ENCODE measurements around the gene CENPS. TPM values are rescaled to one million over a fixed set of nuclear protein-coding genes. Genes with fewer than 3 reads are reported as not detected.

Gene CENPS
- total and polyA plus RNA-seq, 9 of the 15 experiments (the other 6 are each of a cell fraction or from before 2014, with no cell fraction given): 10.2 to 36.0 (median 26.0) TPM

DNA sequence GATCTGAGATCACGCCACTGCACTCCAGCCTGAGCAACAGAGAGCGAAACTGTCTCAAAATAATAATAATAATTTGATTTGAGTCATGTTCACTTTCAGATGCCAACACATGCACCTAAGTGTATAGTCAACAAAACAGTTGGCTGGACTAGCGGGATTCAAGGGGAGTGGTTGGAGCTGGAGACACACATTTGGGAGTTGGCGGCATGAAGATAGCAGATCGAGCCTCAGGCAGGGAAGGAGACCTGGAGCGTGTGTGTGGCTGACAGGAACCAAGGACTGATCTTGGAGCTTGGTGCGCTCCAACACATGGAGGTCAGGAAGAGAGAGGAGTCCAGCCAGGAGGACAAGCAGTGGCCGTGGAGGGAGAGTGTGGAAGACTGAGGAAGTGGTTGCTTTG lies 46.0 kb upstream of the CENPS start:
- POLR2A ChIA-PET: interaction anchor here (0.6 to 1.0 kb wide), 4 partner anchors 18 to 91 kb away, joined by 3 to 4 read pairs (median 4); no protein-coding TSS in a partner anchor
- in situ Hi-C loops (cut with MboI): no loop called here
- intact Hi-C loops (cut with micrococcal nuclease): no loop called here

More for the DNA sequence above, 46.0 kb upstream of the CENPS start:
- no peaks in the 10 kb centered on the region for H3K27me3 ChIP-seq (ENCODE audit: control insufficient read depth in 2 of 2, insufficient read depth in 2 of 2, low read length in 2 of 2)
- no peaks in the 10 kb centered on the region for H3K79me2 ChIP-seq (ENCODE audit: control insufficient read depth, insufficient read depth, low read length)
- H3K36me3 ChIP-seq (ENCODE audit: control insufficient read depth, insufficient read depth, low read length): no peaks in the 10 kb centered on the region
- TF ChIP-seq, protein P1, sequence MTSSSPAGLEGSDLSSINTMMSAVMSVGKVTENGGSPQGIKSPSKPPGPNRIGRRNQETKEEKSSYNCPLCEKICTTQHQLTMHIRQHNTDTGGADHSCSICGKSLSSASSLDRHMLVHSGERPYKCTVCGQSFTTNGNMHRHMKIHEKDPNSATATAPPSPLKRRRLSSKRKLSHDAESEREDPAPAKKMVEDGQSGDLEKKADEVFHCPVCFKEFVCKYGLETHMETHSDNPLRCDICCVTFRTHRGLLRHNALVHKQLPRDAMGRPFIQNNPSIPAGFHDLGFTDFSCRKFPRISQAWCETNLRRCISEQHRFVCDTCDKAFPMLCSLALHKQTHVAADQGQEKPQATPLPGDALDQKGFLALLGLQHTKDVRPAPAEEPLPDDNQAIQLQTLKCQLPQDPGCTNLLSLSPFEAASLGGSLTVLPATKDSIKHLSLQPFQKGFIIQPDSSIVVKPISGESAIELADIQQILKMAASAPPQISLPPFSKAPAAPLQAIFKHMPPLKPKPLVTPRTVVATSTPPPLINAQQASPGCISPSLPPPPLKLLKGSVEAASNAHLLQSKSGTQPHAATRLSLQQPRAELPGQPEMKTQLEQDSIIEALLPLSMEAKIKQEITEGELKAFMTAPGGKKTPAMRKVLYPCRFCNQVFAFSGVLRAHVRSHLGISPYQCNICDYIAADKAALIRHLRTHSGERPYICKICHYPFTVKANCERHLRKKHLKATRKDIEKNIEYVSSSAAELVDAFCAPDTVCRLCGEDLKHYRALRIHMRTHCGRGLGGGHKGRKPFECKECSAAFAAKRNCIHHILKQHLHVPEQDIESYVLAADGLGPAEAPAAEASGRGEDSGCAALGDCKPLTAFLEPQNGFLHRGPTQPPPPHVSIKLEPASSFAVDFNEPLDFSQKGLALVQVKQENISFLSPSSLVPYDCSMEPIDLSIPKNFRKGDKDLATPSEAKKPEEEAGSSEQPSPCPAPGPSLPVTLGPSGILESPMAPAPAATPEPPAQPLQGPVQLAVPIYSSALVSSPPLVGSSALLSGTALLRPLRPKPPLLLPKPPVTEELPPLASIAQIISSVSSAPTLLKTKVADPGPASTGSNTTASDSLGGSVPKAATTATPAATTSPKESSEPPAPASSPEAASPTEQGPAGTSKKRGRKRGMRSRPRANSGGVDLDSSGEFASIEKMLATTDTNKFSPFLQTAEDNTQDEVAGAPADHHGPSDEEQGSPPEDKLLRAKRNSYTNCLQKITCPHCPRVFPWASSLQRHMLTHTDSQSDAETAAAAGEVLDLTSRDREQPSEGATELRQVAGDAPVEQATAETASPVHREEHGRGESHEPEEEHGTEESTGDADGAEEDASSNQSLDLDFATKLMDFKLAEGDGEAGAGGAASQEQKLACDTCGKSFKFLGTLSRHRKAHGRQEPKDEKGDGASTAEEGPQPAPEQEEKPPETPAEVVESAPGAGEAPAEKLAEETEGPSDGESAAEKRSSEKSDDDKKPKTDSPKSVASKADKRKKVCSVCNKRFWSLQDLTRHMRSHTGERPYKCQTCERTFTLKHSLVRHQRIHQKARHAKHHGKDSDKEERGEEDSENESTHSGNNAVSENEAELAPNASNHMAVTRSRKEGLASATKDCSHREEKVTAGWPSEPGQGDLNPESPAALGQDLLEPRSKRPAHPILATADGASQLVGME (CRISPR knock-in tag; IDR thresholded peaks at IDR 0.05): no peak
- TF ChIP-seq SPI1 (IDR thresholded peaks at IDR 0.05; ENCODE audit: borderline replicate concordance, low read depth, low read length): peak; percentile 5; the same call in 1 of the 2 replicates
- TF ChIP-seq, protein P2, sequence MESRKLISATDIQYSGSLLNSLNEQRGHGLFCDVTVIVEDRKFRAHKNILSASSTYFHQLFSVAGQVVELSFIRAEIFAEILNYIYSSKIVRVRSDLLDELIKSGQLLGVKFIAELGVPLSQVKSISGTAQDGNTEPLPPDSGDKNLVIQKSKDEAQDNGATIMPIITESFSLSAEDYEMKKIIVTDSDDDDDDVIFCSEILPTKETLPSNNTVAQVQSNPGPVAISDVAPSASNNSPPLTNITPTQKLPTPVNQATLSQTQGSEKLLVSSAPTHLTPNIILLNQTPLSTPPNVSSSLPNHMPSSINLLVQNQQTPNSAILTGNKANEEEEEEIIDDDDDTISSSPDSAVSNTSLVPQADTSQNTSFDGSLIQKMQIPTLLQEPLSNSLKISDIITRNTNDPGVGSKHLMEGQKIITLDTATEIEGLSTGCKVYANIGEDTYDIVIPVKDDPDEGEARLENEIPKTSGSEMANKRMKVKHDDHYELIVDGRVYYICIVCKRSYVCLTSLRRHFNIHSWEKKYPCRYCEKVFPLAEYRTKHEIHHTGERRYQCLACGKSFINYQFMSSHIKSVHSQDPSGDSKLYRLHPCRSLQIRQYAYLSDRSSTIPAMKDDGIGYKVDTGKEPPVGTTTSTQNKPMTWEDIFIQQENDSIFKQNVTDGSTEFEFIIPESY (CRISPR knock-in tag; IDR thresholded peaks at IDR 0.05): peak; percentile 90
- H3K9ac ChIP-seq (ENCODE audit: insufficient read depth in 1 of 2, low read depth in 2 of 2, low read length in 2 of 2): peak overlapping the region in 1 of 2 experiments; percentile 78; a peak in 2 of 4 replicates
- no peak for ATAC-seq
- CTCF ChIA-PET (ENCODE audit: low intra/inter-chr PET ratio): no interaction called here
- no peaks in the 10 kb centered on the region for H3K9me1 ChIP-seq (ENCODE audit: control insufficient read depth, insufficient read depth, low read length)
- no peak overlapping the region for H3K4me2 ChIP-seq (ENCODE audit: insufficient read depth, low read length)
- no peak for DNase-seq (ENCODE audit: extremely low read depth in 1 of 4, low spot score in 3 of 4)
- H4K20me1 ChIP-seq (replicated peaks; ENCODE audit: control insufficient read depth, insufficient read depth, low read length): no peaks in the 10 kb centered on the region
- WGBS (ENCODE audit: insufficient coverage, low coverage, missing lambda C conversion rate): 66% methylated on average over 8 of the region's 8 CpGs
- FAIRE-seq: no peak
- H3K9me3 ChIP-seq (replicated peaks; ENCODE audit: control insufficient read depth, insufficient read depth, low read depth, low read length): no peaks in the 10 kb centered on the region
- H3K27ac ChIP-seq (ENCODE audit: extremely low read depth, low read depth, low read length): no peak overlapping the region
- no peak overlapping the region for H2AFZ ChIP-seq (ENCODE audit: low read depth, low read length)
- H3K4me3 ChIP-seq: no peak overlapping the region
- no TSS peak for BruUV-seq (replicated peaks)
- peaks cover 7 to 11% of the 10 kb centered on the region in 2 experiments; a peak in 3 of 5 replicates for H3K4me1 ChIP-seq (replicated peaks in 1 of 2; ENCODE audit: control insufficient read depth in 2 of 2, insufficient read depth in 2 of 2, low read length in 2 of 2)

All from K562 (cell line).